Glomerular visceral epithelial cell (primary cell): ENCODE data around the gene COL25A1.

ENCODE experiments used
- DNase-seq: peaks from one replicate; pipeline ENCODE4 v3.0.0-alpha.2; 2016; ENCODE audit errors: extremely low spot score

The COL25A1 gene

GRCh38 chr4:109302361-109303139 lies at the start of gene COL25A1:
COL25A1 (minus strand) TSS chr4:109302658.
- peak; percentile 66 for DNase-seq

- no peak for DNase-seq
These were observed 47.7 kb upstream of the COL25A1 start for GRCh38 chr4:109350121-109350520.

- no peak for DNase-seq
These were observed 32.0 kb upstream of the COL25A1 start for GRCh38 chr4:109334129-109335105.

GRCh38 chr4:109332926-109333464 lies 30.5 kb upstream of the COL25A1 start:
- DNase-seq = no peak

- no peak for DNase-seq
These were observed 25.2 kb upstream of the COL25A1 start for GRCh38 chr4:109327641-109328040.

GRCh38 chr4:109325698-109326097 lies 23.2 kb upstream of the COL25A1 start:
- no peak for DNase-seq

GRCh38 chr4:109323348-109323747 lies 20.9 kb upstream of the COL25A1 start:
- no peak for DNase-seq

- no peak for DNase-seq
These were observed 18.8 kb upstream of the COL25A1 start for GRCh38 chr4:109321232-109321631.

GRCh38 chr4:109319684-109320083 lies 17.2 kb upstream of the COL25A1 start:
- DNase-seq = no peak

- DNase-seq = no peak
These were observed 16.7 kb upstream of the COL25A1 start for GRCh38 chr4:109319156-109319555.

- no peak for DNase-seq
These were observed 13.4 kb upstream of the COL25A1 start for GRCh38 chr4:109315818-109316217.

GRCh38 chr4:109315341-109315740 lies 12.9 kb upstream of the COL25A1 start:
- no peak for DNase-seq

GRCh38 chr4:109313168-109314133 lies 11.0 kb upstream of the COL25A1 start:
- no peak for DNase-seq

GRCh38 chr4:109303140-109303496 lies 660 bp upstream of the COL25A1 start:
- DNase-seq = no peak

- DNase-seq = peak; percentile 1
These were observed 652 bp downstream of the COL25A1 start for GRCh38 chr4:109301651-109302360.

- no peak for DNase-seq
These were observed 4.0 kb downstream of the COL25A1 start for GRCh38 chr4:109298279-109299010.

- DNase-seq = peak; percentile 43
These were observed 5.9 kb downstream of the COL25A1 start for GRCh38 chr4:109296527-109296926.

GRCh38 chr4:109295081-109295480 lies 7.4 kb downstream of the COL25A1 start:
- DNase-seq = no peak

GRCh38 chr4:109294468-109295020 lies 7.9 kb downstream of the COL25A1 start:
- peak; percentile 48 for DNase-seq

- no peak for DNase-seq
These were observed 8.5 kb downstream of the COL25A1 start for GRCh38 chr4:109294006-109294405.
